OCI-LY1 (cell line): Measurements from ENCODE around the gene MSANTD3.

Experiments used
- CTCF ChIP-seq: fragments of 200-600 bp; sonication (generic), shearing (Covaris generic); IDR thresholded peaks from 2 replicates; pipeline ENCODE4 v1.5.1; 2017; ENCODE audit warnings: mild to moderate bottlenecking, antibody characterized with exemption, low read length, moderate library complexity, mixed read lengths
- EZH2 ChIP-seq: fragments of 200-600 bp; sonication (generic), shearing (Covaris generic); IDR thresholded peaks from 2 replicates; pipeline ENCODE4 v1.8.0; 2017; ENCODE audit warnings: borderline replicate concordance, mixed run types, mild to moderate bottlenecking, antibody characterized with exemption, low read length, moderate library complexity, mixed read lengths

DNA sequence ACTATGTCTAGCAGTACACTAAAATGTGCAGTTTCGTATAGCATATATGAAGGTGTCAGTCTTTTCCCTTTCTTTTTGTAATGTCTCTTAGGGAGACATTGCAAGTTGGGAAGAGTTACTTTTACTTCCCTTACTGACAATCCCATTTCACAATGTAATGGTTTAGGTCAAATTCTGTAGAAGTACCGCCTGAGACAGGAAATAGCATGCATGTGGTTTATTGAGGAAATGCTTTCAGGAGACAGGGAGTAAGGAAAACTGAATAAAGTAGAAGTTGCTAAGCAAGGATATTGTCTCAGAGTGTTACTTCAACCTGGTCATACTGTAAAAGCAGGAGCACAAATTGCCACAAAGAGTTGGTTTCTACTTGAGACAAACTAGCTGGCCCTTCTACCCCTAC, 32.1 kb upstream of the MSANTD3 start:
- TF ChIP-seq CTCF (no peak), EZH2 (no peak)
